Stimulated activated CD8-positive, alpha-beta memory T cell treated with anti-CD3 and anti-CD28 coated beads, Interleukin-7, amount 100 ng/mL, for 48 hours (primary cell): ENCODE results near the gene ERVV-1.
"Not testable (repeated sequence)": the region's sequence is repeated elsewhere in the genome, so short reads cannot be mapped to it uniquely, and the experiment has no call there.

Experiments used
- DNase-seq, 2 donors: peaks; one replicate each; pipeline ENCODE4 v3.0.0-alpha.2; 2020; ENCODE audit warnings: low read depth in 1 of 2; ENCODE audit errors: extremely low read depth in 1 of 2

The ERVV-1 gene

GRCh38 chr19:53019684-53020083, 6.0 kb downstream of the ERVV-1 start:
- no peak for DNase-seq

GRCh38 chr19:53028306-53028705, 14.6 kb downstream of the ERVV-1 start:
- DNase-seq: not testable (repeated sequence)

- no peak for DNase-seq
Observed at GRCh38 chr19:53034054-53034453, 20.3 kb downstream of the ERVV-1 start.

- DNase-seq: no peak
Observed at GRCh38 chr19:53034948-53035675, 21.4 kb downstream of the ERVV-1 start.

GRCh38 chr19:53037101-53038097, 23.7 kb downstream of the ERVV-1 start:
- no peak for DNase-seq

GRCh38 chr19:53041366-53041765, 27.6 kb downstream of the ERVV-1 start:
- no peak for DNase-seq

GRCh38 chr19:53045536-53045935, 31.8 kb downstream of the ERVV-1 start:
- DNase-seq: no peak

- no peak for DNase-seq
Observed at GRCh38 chr19:53047379-53047778, 33.7 kb downstream of the ERVV-1 start.

- DNase-seq: no peak
Observed at GRCh38 chr19:53055117-53055516, 41.4 kb downstream of the ERVV-1 start.

GRCh38 chr19:53057904-53058580, 44.3 kb downstream of the ERVV-1 start:
- no peak for DNase-seq
